ENCODE data around the gene SERPINB6. TPM values are rescaled to one million over a fixed set of nuclear protein-coding genes. Genes with fewer than 3 reads are reported as not detected.

The SERPINB6 gene
- total and polyA plus RNA-seq, 4 donors = 24.0 to 32.4 (median 31.8) TPM

- H3K27me3 ChIP-seq (ENCODE audit: control insufficient read depth in 4 of 4, insufficient read depth in 4 of 4, low read length in 3 of 4) = no peaks in the 10 kb centered on the region
- peak overlapping the region; percentile 54 to 98 (median 71) for H3K4me3 ChIP-seq (ENCODE audit: low read depth in 1 of 3, low read length in 3 of 3)
- H3K4me1 ChIP-seq (ENCODE audit: control insufficient read depth in 4 of 4, insufficient read depth in 4 of 4, low read length in 3 of 4) = peaks cover 3 to 19% (median 7%) of the 10 kb centered on the region in 4 donors
- DNase-seq (ENCODE audit: low spot score) = peak; percentile 64
- no peaks in the 10 kb centered on the region for H3K9me3 ChIP-seq (ENCODE audit: control insufficient read depth in 4 of 4, low read length in 3 of 4)
- H3K36me3 ChIP-seq (ENCODE audit: control insufficient read depth in 4 of 4, insufficient read depth in 3 of 4, low read depth in 1 of 4, low read length in 3 of 4) = no peaks in the 10 kb centered on the region
- TF ChIP-seq TAF1 (conservative IDR thresholded peaks at IDR 0.05) = no peak
- TF ChIP-seq, protein P1, sequence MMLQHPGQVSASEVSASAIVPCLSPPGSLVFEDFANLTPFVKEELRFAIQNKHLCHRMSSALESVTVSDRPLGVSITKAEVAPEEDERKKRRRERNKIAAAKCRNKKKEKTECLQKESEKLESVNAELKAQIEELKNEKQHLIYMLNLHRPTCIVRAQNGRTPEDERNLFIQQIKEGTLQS (IDR thresholded peaks at IDR 0.05) = no peak
- no peak for TF ChIP-seq FOXA2 (IDR thresholded peaks at IDR 0.05)
- no peak for TF ChIP-seq FOXA1 (IDR thresholded peaks at IDR 0.05)
- TF ChIP-seq EGR1 (IDR thresholded peaks at IDR 0.05; ENCODE audit: low read depth in 2 of 2) = no peak
- TF ChIP-seq SP1 (IDR thresholded peaks at IDR 0.05) = no peak
- TF ChIP-seq CTCF (IDR thresholded peaks at IDR 0.05; ENCODE audit: low read depth, low read length, missing input control) = no peak
- no peak for TF ChIP-seq MAX (IDR thresholded peaks at IDR 0.05)
- no peak for TF ChIP-seq YY1 (IDR thresholded peaks at IDR 0.05)
- TF ChIP-seq RAD21 (IDR thresholded peaks at IDR 0.05) = no peak
- TF ChIP-seq GABPA (IDR thresholded peaks at IDR 0.05 in 1 of 2, conservative IDR thresholded peaks at IDR 0.05 in 1 of 2) = no peak
- no peak for TF ChIP-seq RXRA (IDR thresholded peaks at IDR 0.05)
- no peak for TF ChIP-seq HNF4A (conservative IDR thresholded peaks at IDR 0.05)
- no peak for TF ChIP-seq JUND (IDR thresholded peaks at IDR 0.05)
- TF ChIP-seq, protein P2, sequence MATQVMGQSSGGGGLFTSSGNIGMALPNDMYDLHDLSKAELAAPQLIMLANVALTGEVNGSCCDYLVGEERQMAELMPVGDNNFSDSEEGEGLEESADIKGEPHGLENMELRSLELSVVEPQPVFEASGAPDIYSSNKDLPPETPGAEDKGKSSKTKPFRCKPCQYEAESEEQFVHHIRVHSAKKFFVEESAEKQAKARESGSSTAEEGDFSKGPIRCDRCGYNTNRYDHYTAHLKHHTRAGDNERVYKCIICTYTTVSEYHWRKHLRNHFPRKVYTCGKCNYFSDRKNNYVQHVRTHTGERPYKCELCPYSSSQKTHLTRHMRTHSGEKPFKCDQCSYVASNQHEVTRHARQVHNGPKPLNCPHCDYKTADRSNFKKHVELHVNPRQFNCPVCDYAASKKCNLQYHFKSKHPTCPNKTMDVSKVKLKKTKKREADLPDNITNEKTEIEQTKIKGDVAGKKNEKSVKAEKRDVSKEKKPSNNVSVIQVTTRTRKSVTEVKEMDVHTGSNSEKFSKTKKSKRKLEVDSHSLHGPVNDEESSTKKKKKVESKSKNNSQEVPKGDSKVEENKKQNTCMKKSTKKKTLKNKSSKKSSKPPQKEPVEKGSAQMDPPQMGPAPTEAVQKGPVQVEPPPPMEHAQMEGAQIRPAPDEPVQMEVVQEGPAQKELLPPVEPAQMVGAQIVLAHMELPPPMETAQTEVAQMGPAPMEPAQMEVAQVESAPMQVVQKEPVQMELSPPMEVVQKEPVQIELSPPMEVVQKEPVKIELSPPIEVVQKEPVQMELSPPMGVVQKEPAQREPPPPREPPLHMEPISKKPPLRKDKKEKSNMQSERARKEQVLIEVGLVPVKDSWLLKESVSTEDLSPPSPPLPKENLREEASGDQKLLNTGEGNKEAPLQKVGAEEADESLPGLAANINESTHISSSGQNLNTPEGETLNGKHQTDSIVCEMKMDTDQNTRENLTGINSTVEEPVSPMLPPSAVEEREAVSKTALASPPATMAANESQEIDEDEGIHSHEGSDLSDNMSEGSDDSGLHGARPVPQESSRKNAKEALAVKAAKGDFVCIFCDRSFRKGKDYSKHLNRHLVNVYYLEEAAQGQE (IDR thresholded peaks at IDR 0.05) = no peak
- WGBS = under 1% methylated on average over 80 of the region's 80 CpGs
- peak overlapping the region; percentile 92 to 95 for H3K27ac ChIP-seq (ENCODE audit: low read depth in 1 of 2, low read length in 2 of 2)
- peak overlapping the region; percentile 12 to 54 for H3K9ac ChIP-seq (ENCODE audit: low read depth in 1 of 2, low read length in 2 of 2)
Measured at GRCh38 chr6:2970753-2971419, 481 bp downstream of the SERPINB6 start.

DNA sequence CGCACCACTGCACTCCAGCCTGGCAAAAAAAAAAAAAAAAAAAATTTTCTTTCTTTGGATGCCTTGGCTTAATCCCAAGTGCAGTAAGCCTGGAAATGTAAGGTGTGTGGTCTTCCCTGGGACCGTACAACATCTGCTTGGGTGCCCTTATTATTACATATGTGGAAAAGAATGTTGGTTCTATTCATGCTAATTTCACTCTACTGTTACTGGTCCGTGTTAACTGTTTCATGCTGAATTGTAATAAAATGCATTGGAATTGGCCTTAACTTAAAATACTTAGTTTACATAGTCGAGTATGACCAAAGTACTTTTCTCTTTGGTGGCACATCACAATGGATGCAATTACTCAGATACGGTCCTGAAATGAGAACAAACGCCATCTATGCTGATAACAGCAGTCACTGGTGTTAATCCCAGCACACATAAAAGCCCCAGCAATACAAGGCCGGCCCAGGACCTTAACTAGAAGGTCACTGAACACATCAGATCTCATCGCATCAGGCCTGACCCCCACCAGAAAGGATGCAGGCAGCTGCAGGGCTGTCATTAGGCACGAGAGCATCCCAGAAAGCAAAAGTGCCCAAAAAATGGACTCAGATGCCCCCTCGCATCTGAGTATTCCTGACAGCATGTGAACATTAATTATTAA, 1.2 kb downstream of the SERPINB6 start:
- no peak for DNase-seq (ENCODE audit: low spot score)
- no peaks in the 10 kb centered on the region for H3K27me3 ChIP-seq (ENCODE audit: control insufficient read depth in 4 of 4, insufficient read depth in 4 of 4, low read length in 3 of 4)
- no peaks in the 10 kb centered on the region for H3K36me3 ChIP-seq (ENCODE audit: control insufficient read depth in 4 of 4, insufficient read depth in 3 of 4, low read depth in 1 of 4, low read length in 3 of 4)
- peak overlapping the region; percentile 92 to 95 for H3K27ac ChIP-seq (ENCODE audit: low read depth in 1 of 2, low read length in 2 of 2)
- H3K9me3 ChIP-seq (ENCODE audit: control insufficient read depth in 4 of 4, low read length in 3 of 4) = no peaks in the 10 kb centered on the region
- peak overlapping the region; percentile 12 to 54 for H3K9ac ChIP-seq (ENCODE audit: low read depth in 1 of 2, low read length in 2 of 2)
- H3K4me1 ChIP-seq (ENCODE audit: control insufficient read depth in 4 of 4, insufficient read depth in 4 of 4, low read length in 3 of 4) = peaks cover 3 to 19% (median 7%) of the 10 kb centered on the region in 4 donors
- H3K4me3 ChIP-seq (ENCODE audit: low read depth in 1 of 3, low read length in 3 of 3) = peak overlapping the region in 2 of 3 donors; percentile 71 to 98
- 65% methylated on average over 10 of the region's 10 CpGs for WGBS
- TF ChIP-seq SP1 (IDR thresholded peaks at IDR 0.05) (no peak), NR2F2 (IDR thresholded peaks at IDR 0.05) (no peak), JUND (IDR thresholded peaks at IDR 0.05) (no peak), GABPA (IDR thresholded peaks at IDR 0.05 in 1 of 2, conservative IDR thresholded peaks at IDR 0.05 in 1 of 2) (no peak), FOXA1 (IDR thresholded peaks at IDR 0.05) (no peak), RAD21 (IDR thresholded peaks at IDR 0.05) (no peak), FOXA2 (IDR thresholded peaks at IDR 0.05) (no peak), EGR1 (IDR thresholded peaks at IDR 0.05; ENCODE audit: low read depth in 2 of 2) (no peak)
- TF ChIP-seq, protein P3, sequence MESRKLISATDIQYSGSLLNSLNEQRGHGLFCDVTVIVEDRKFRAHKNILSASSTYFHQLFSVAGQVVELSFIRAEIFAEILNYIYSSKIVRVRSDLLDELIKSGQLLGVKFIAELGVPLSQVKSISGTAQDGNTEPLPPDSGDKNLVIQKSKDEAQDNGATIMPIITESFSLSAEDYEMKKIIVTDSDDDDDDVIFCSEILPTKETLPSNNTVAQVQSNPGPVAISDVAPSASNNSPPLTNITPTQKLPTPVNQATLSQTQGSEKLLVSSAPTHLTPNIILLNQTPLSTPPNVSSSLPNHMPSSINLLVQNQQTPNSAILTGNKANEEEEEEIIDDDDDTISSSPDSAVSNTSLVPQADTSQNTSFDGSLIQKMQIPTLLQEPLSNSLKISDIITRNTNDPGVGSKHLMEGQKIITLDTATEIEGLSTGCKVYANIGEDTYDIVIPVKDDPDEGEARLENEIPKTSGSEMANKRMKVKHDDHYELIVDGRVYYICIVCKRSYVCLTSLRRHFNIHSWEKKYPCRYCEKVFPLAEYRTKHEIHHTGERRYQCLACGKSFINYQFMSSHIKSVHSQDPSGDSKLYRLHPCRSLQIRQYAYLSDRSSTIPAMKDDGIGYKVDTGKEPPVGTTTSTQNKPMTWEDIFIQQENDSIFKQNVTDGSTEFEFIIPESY (IDR thresholded peaks at IDR 0.05) = no peak
